NCI-H526 treated with DMSO at 0.1 percent for 48 hours (cell line): ENCODE results near the gene LRP1B.
"Not testable (repeated sequence)": the region's sequence is repeated elsewhere in the genome, so short reads cannot be mapped to it uniquely, and the experiment has no call there.

Experiments used
- DNase-seq: peaks from one replicate; lab custom pipeline; 2025; lab: John Stamatoyannopoulos, UW

LRP1B gene

GRCh38 chr2:141878016-141878415 is 252.8 kb downstream of the LRP1B start:
- no peak for DNase-seq

- no peak for DNase-seq
These were observed 258.7 kb downstream of the LRP1B start for GRCh38 chr2:141871913-141872634.

- no peak for DNase-seq
These were observed 261.2 kb downstream of the LRP1B start for GRCh38 chr2:141869572-141869971.

GRCh38 chr2:141863964-141864363 is 266.9 kb downstream of the LRP1B start:
- DNase-seq = no peak

GRCh38 chr2:141856215-141856919 is 274.4 kb downstream of the LRP1B start:
- no peak for DNase-seq

- DNase-seq = no peak
These were observed 282.6 kb downstream of the LRP1B start for GRCh38 chr2:141848191-141848590.

GRCh38 chr2:141844231-141844630 is 286.6 kb downstream of the LRP1B start:
- DNase-seq = no peak

- peak; percentile 57 for DNase-seq
These were observed 295.7 kb downstream of the LRP1B start for GRCh38 chr2:141835103-141835502.

GRCh38 chr2:141828761-141829160 is 302.1 kb downstream of the LRP1B start:
- no peak for DNase-seq

- DNase-seq = no peak
These were observed 306.0 kb downstream of the LRP1B start for GRCh38 chr2:141824790-141825189.

GRCh38 chr2:141820893-141821292 is 309.9 kb downstream of the LRP1B start:
- DNase-seq = no peak

GRCh38 chr2:141815320-141815719 is 315.5 kb downstream of the LRP1B start:
- DNase-seq = not testable (repeated sequence)

GRCh38 chr2:141814150-141814549 is 316.7 kb downstream of the LRP1B start:
- no peak for DNase-seq

GRCh38 chr2:141810148-141810547 is 320.7 kb downstream of the LRP1B start:
- DNase-seq = no peak

GRCh38 chr2:141806090-141806489 is 324.7 kb downstream of the LRP1B start:
- DNase-seq = no peak

- no peak for DNase-seq
These were observed 325.5 kb downstream of the LRP1B start for GRCh38 chr2:141805302-141805701.

- no peak for DNase-seq
These were observed 334.4 kb downstream of the LRP1B start for GRCh38 chr2:141796449-141796848.

- DNase-seq = no peak
These were observed 339.3 kb downstream of the LRP1B start for GRCh38 chr2:141791521-141791920.

- no peak for DNase-seq
These were observed 348.2 kb downstream of the LRP1B start for GRCh38 chr2:141782574-141782973.

GRCh38 chr2:141778315-141778835 is 352.4 kb downstream of the LRP1B start:
- DNase-seq = no peak

GRCh38 chr2:141770530-141770929 is 360.3 kb downstream of the LRP1B start:
- no peak for DNase-seq

- DNase-seq = no peak
These were observed 363.1 kb downstream of the LRP1B start for GRCh38 chr2:141767691-141768090.

GRCh38 chr2:141767051-141767450 is 363.8 kb downstream of the LRP1B start:
- no peak for DNase-seq
